HCT116 (cell line): Measurements from ENCODE around the gene PCARE. TPM values are rescaled to one million over a fixed set of nuclear protein-coding genes. Genes with fewer than 3 reads are reported as not detected.

Experiments used
- ATAC-seq: fragments of 200-7000 bp; cut with Tn5 transposase; 2 replicates; pipeline ENCODE4 v1.9.1; 2020; ENCODE audit warnings: mild to moderate bottlenecking, moderate library complexity
- BruUV-seq: library from RNA; stranded (reverse); fragments of 400-500 nt; replicated peaks from 2 replicates; lab custom pipeline; 2021; lab: Mats Ljungman, UMichigan
- CTCF ChIA-PET: fragments of 300-600 bp; sonication (Branson Sonifier 250); formaldehyde crosslinking; loops from one replicate; lab custom pipeline; 2021; ENCODE audit warnings: antibody characterized with exemption; lab: Charles Lee
- POLR2A ChIA-PET: fragments of 300-600, 350-600 bp; sonication (Branson Sonifier 250); formaldehyde crosslinking; loops from one replicate; lab custom pipeline; 2021; ENCODE audit warnings: antibody characterized with exemption; lab: Charles Lee
- RAD21 ChIA-PET, 2 experiments: fragments of 300-600 bp; sonication (Branson Sonifier 250); formaldehyde crosslinking; loops; one replicate each; lab custom pipeline; 2023; ENCODE audit warnings: low total read pairs in 2 of 2; ENCODE audit not compliant: uncharacterized antibody in 2 of 2, unreplicated experiment in 2 of 2, low non-redundant PET in 1 of 2; lab: Charles Lee
- DNase-seq: peaks from one replicate; pipeline ENCODE4 v3.0.0-alpha.2; 2010; ENCODE audit warnings: low read depth, low spot score
- H2AFZ ChIP-seq: fragments of 200-600 bp; shearing (Covaris generic), sonication (generic); 2 replicates; pipeline ENCODE4 v1.6.1; 2017; ENCODE audit warnings: low read depth, mixed run types, mixed read lengths, antibody characterized with exemption, low read length; ENCODE audit not compliant: poor library complexity, severe bottlenecking
- H3K27ac ChIP-seq: 2 replicates; pipeline ENCODE4 v1.5.1; 2012; ENCODE audit warnings: low read depth, low read length
- H3K27me3 ChIP-seq: fragments of 200-600 bp; sonication (generic); 2 replicates; pipeline ENCODE4 v1.6.1; 2016; ENCODE audit warnings: mixed run types, low read length, mixed read lengths; ENCODE audit not compliant: insufficient read depth
- H3K36me3 ChIP-seq, 2 experiments: fragments of 200-500 bp in 1 of 2; fragments of 200-600 bp in 1 of 2; sonication (Bioruptor generic) in 1 of 2; sonication (generic) in 1 of 2; 2 replicates each; pipeline versions ENCODE4 v1.5.1 to v1.6.1; 2014 to 2016; ENCODE audit warnings: low read length in 2 of 2, inconsistent platforms in 1 of 2, mixed read lengths in 1 of 2, mixed run types in 1 of 2; ENCODE audit not compliant: insufficient read depth in 2 of 2, control insufficient read depth in 1 of 2
- H3K4me1 ChIP-seq, 2 experiments: fragments of 200-600 bp in 1 of 2; sonication (generic) in 1 of 2; 2 replicates each; pipeline versions ENCODE4 v1.5.1 to v1.6.1; 2012 to 2017; ENCODE audit warnings: low read length in 2 of 2, inconsistent platforms in 1 of 2, mild to moderate bottlenecking in 1 of 2, mixed read lengths in 1 of 2, mixed run types in 1 of 2, moderate library complexity in 1 of 2; ENCODE audit not compliant: insufficient read depth in 2 of 2, control insufficient read depth in 1 of 2
- H3K4me2 ChIP-seq: fragments of 200-600 bp; sonication (generic); 2 replicates; pipeline ENCODE4 v1.6.1; 2017; ENCODE audit warnings: mixed run types, low read length, mixed read lengths
- H3K4me3 ChIP-seq, 2 experiments: fragments of 200-600 bp in 1 of 2; sonication (generic) in 1 of 2; replicated peaks in 1 of 2; 2 replicates each; pipeline ENCODE4 v1.5.1; 2011 to 2016; ENCODE audit warnings: low read length in 2 of 2, control low read depth in 1 of 2, low read depth in 1 of 2, mild to moderate bottlenecking in 1 of 2, mixed read lengths in 1 of 2, mixed run types in 1 of 2
- H3K79me2 ChIP-seq: fragments of 200-600 bp; sonication (generic); 2 replicates; pipeline ENCODE4 v1.6.1; 2017; ENCODE audit warnings: mild to moderate bottlenecking, mixed run types, low read length, moderate library complexity, mixed read lengths; ENCODE audit not compliant: insufficient read depth
- H3K9ac ChIP-seq: fragments of 200-600 bp; sonication (generic); 2 replicates; pipeline ENCODE4 v1.6.1; 2016; ENCODE audit warnings: low read length, mixed read lengths
- H3K9me2 ChIP-seq: fragments of 200-600 bp; sonication (generic), shearing (Covaris generic); 2 replicates; pipeline ENCODE4 v1.6.1; 2017; ENCODE audit warnings: mixed run types, mild to moderate bottlenecking, moderate library complexity; ENCODE audit not compliant: insufficient read depth
- H3K9me3 ChIP-seq, 2 experiments: fragments of 200-500 bp in 1 of 2; fragments of 200-600 bp in 1 of 2; sonication (Bioruptor generic) in 1 of 2; sonication (generic) in 1 of 2; 2 replicates each; pipeline ENCODE4 v1.6.1; 2014 to 2017; ENCODE audit warnings: low read length in 2 of 2, mixed read lengths in 2 of 2, inconsistent platforms in 1 of 2, low read depth in 1 of 2, mild to moderate bottlenecking in 1 of 2, mixed run types in 1 of 2, moderate library complexity in 1 of 2; ENCODE audit not compliant: control insufficient read depth in 1 of 2, insufficient read depth in 1 of 2
- H4K20me1 ChIP-seq: fragments of 200-600 bp; sonication (generic), shearing (Covaris generic); 2 replicates; pipeline ENCODE4 v1.6.1; 2017; ENCODE audit warnings: mixed run types, mild to moderate bottlenecking, moderate library complexity; ENCODE audit not compliant: insufficient read depth
- CBX3 ChIP-seq: IDR thresholded peaks from 2 replicates; pipeline ENCODE4 v1.6.1; 2012; ENCODE audit warnings: low read depth
- CEBPB ChIP-seq: IDR thresholded peaks from 2 replicates; pipeline ENCODE4 v1.6.1; 2012; ENCODE audit warnings: low read depth
- EGR1 ChIP-seq: IDR thresholded peaks from 2 replicates; pipeline ENCODE4 v1.6.1; 2012; ENCODE audit warnings: low read depth
- ELF1 ChIP-seq: IDR thresholded peaks from 2 replicates; pipeline ENCODE4 v1.6.1; 2012; ENCODE audit warnings: low read depth, borderline replicate concordance
- EZH2phosphoT487 ChIP-seq: fragments of 200-600 bp; IDR thresholded peaks from 2 replicates; pipeline ENCODE4 v1.6.1; 2018; ENCODE audit warnings: antibody characterized with exemption, borderline replicate concordance
- FOSL1 ChIP-seq: IDR thresholded peaks from 2 replicates; pipeline ENCODE4 v1.6.1; 2012; ENCODE audit warnings: low read depth
- POLR2A ChIP-seq: IDR thresholded peaks from 2 replicates; pipeline ENCODE4 v1.7.0; 2011; ENCODE audit warnings: borderline replicate concordance; ENCODE audit not compliant: insufficient read depth, insufficient read length; ENCODE audit errors: extremely low read depth
- RAD21 ChIP-seq: IDR thresholded peaks from 2 replicates; pipeline ENCODE4 v1.6.1; 2012; ENCODE audit warnings: low read depth, mild to moderate bottlenecking
- SIN3A ChIP-seq: IDR thresholded peaks from 2 replicates; pipeline ENCODE4 v1.6.1; 2012; ENCODE audit warnings: low read depth
- SP1 ChIP-seq: IDR thresholded peaks from 2 replicates; pipeline ENCODE4 v1.6.1; 2012; ENCODE audit warnings: low read depth
- TCF7L2 ChIP-seq: IDR thresholded peaks from 2 replicates; pipeline ENCODE4 v1.7.0; 2011; ENCODE audit warnings: borderline replicate concordance, inconsistent platforms; ENCODE audit not compliant: insufficient read depth, insufficient read length; ENCODE audit errors: extremely low read depth
- YY1 ChIP-seq: IDR thresholded peaks from 2 replicates; pipeline ENCODE4 v1.6.1; 2011; ENCODE audit warnings: low read length, low read depth, moderate library complexity, mild to moderate bottlenecking; ENCODE audit not compliant: insufficient replicate concordance; ENCODE audit errors: extremely low read depth
- ZNF274 ChIP-seq: fragments of 200-500 bp; sonication (Bioruptor generic); IDR thresholded peaks from 2 replicates; pipeline ENCODE4 v1.6.1; 2014; ENCODE audit warnings: mild to moderate bottlenecking, low read depth, low read length, inconsistent platforms
- intact Hi-C: fragments of 100-400 bp; cut with micrococcal nuclease; formaldehyde crosslinking; loops from 2 replicates; pipeline ENCODE4 v1.10.0; 2022
- total RNA-seq: library from RNA; stranded (reverse); gene quantifications from one replicate; pipeline ENCODE4 v1.2.1, GENCODE V29; 2021; ENCODE audit not compliant: unreplicated experiment
- TF ChIP-seq, protein P1 (sequence below): IDR thresholded peaks from 2 replicates; pipeline ENCODE4 v1.6.1; 2012
- TF ChIP-seq, protein P2 (sequence below): IDR thresholded peaks from 2 replicates; pipeline ENCODE4 v1.6.1; 2012; ENCODE audit warnings: low read depth

PCARE gene
- total RNA-seq, 1 experiment from 2014 or later, result not detected

DNA sequence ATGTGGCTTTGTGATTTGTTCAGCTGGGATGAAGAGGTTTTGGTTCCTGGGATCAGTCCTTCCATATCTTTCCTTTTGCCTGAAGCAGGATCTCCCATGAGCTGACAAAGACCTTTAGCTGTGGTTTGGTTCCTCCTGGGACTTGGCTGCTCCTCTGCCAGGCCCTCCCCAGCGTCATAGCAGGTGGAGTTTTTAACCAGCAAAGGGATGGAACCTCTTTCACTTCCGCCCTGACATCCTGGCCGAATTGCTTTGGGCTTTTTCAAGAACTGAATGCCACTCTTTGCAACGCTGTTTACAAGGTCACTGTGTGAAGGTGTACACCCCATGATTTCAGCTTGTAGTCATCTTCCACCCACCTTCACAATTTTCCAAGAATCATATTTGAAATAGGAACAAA is 390 bp downstream of the PCARE start:
- no peaks in the 10 kb centered on the region for H3K36me3 ChIP-seq
- no peaks in the 10 kb centered on the region for H3K4me1 ChIP-seq
- H3K4me2 ChIP-seq, result no peak overlapping the region
- no peaks in the 10 kb centered on the region for H3K27me3 ChIP-seq
- H4K20me1 ChIP-seq, result no peaks in the 10 kb centered on the region
- no peak overlapping the region for H3K4me3 ChIP-seq
- H3K9me3 ChIP-seq, result peaks cover 0 to under 1% of the 10 kb centered on the region in 2 experiments; a peak in 1 of 4 replicates
- intact Hi-C loops, result no loop called here
- H3K79me2 ChIP-seq, result no peaks in the 10 kb centered on the region
- ChIA-PET POLR2A (no interaction called here), CTCF (no interaction called here), RAD21 (no interaction called here)
- BruUV-seq, result no TSS peak
- no peak for TF ChIP-seq CBX3
- TF ChIP-seq CEBPB, result no peak
- TF ChIP-seq TCF7L2, result no peak
- no peak for TF ChIP-seq YY1
- no peak for TF ChIP-seq EGR1
- no peak for TF ChIP-seq ZNF274
- no peak for TF ChIP-seq ELF1
- TF ChIP-seq, protein P1, sequence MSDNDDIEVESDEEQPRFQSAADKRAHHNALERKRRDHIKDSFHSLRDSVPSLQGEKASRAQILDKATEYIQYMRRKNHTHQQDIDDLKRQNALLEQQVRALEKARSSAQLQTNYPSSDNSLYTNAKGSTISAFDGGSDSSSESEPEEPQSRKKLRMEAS, result no peak
- TF ChIP-seq, protein P2, sequence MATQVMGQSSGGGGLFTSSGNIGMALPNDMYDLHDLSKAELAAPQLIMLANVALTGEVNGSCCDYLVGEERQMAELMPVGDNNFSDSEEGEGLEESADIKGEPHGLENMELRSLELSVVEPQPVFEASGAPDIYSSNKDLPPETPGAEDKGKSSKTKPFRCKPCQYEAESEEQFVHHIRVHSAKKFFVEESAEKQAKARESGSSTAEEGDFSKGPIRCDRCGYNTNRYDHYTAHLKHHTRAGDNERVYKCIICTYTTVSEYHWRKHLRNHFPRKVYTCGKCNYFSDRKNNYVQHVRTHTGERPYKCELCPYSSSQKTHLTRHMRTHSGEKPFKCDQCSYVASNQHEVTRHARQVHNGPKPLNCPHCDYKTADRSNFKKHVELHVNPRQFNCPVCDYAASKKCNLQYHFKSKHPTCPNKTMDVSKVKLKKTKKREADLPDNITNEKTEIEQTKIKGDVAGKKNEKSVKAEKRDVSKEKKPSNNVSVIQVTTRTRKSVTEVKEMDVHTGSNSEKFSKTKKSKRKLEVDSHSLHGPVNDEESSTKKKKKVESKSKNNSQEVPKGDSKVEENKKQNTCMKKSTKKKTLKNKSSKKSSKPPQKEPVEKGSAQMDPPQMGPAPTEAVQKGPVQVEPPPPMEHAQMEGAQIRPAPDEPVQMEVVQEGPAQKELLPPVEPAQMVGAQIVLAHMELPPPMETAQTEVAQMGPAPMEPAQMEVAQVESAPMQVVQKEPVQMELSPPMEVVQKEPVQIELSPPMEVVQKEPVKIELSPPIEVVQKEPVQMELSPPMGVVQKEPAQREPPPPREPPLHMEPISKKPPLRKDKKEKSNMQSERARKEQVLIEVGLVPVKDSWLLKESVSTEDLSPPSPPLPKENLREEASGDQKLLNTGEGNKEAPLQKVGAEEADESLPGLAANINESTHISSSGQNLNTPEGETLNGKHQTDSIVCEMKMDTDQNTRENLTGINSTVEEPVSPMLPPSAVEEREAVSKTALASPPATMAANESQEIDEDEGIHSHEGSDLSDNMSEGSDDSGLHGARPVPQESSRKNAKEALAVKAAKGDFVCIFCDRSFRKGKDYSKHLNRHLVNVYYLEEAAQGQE, result no peak
- no peak for TF ChIP-seq FOSL1
- no peak for TF ChIP-seq RAD21
- TF ChIP-seq SIN3A, result no peak
- no peak for TF ChIP-seq SP1
- no peak for TF ChIP-seq EZH2phosphoT487
- no peak for TF ChIP-seq POLR2A
- DNase-seq (no peak), ATAC-seq (no peak)
- H3K27ac ChIP-seq, result no peak overlapping the region
- H2AFZ ChIP-seq, result no peak overlapping the region
- H3K9me2 ChIP-seq, result no peaks in the 10 kb centered on the region
- H3K9ac ChIP-seq, result no peak overlapping the region
